ENCODE data around the gene CXCR6.

CXCR6 gene

GRCh38 chr3:45972534-45973402 is 29.5 kb downstream of the CXCR6 start:
- no peak for FAIRE-seq

GRCh38 chr3:45974686-45975085 is 31.4 kb downstream of the CXCR6 start:
- no peak for FAIRE-seq

GRCh38 chr3:45975686-45976085 is 32.4 kb downstream of the CXCR6 start:
- no peak for FAIRE-seq

GRCh38 chr3:45976191-45977091 is 33.2 kb downstream of the CXCR6 start:
- FAIRE-seq = no peak

- FAIRE-seq = no peak
Observed at GRCh38 chr3:45978006-45978761, 34.9 kb downstream of the CXCR6 start.

- FAIRE-seq = no peak
Observed at GRCh38 chr3:45979378-45979777, 36.1 kb downstream of the CXCR6 start.

GRCh38 chr3:45980229-45980813 is 37.1 kb downstream of the CXCR6 start:
- no peak for FAIRE-seq

- no peak for FAIRE-seq
Observed at GRCh38 chr3:45980819-45981218, 37.6 kb downstream of the CXCR6 start.

GRCh38 chr3:45981346-45982074 is 38.2 kb downstream of the CXCR6 start:
- no peak for FAIRE-seq

- no peak for FAIRE-seq
Observed at GRCh38 chr3:45983770-45984169, 40.5 kb downstream of the CXCR6 start.

GRCh38 chr3:45984331-45985312 is 41.4 kb downstream of the CXCR6 start:
- no peak for FAIRE-seq

- no peak for FAIRE-seq
Observed at GRCh38 chr3:45985532-45986302, 42.5 kb downstream of the CXCR6 start.

- no peak for FAIRE-seq
Observed at GRCh38 chr3:45986303-45986982, 43.2 kb downstream of the CXCR6 start.

- no peak for FAIRE-seq
Observed at GRCh38 chr3:45987368-45988291, 44.4 kb downstream of the CXCR6 start.

- FAIRE-seq = no peak
Observed at GRCh38 chr3:45988362-45988761, 45.1 kb downstream of the CXCR6 start.

GRCh38 chr3:45988804-45989203 is 45.5 kb downstream of the CXCR6 start:
- no peak for FAIRE-seq

GRCh38 chr3:45990181-45990580 is 46.9 kb downstream of the CXCR6 start:
- no peak for FAIRE-seq

GRCh38 chr3:45991341-45991740 is 48.1 kb downstream of the CXCR6 start:
- FAIRE-seq = no peak

Measured in TTC549 (cell line).